Measurements from ENCODE around the gene TTC3.

The TTC3 gene

DNA sequence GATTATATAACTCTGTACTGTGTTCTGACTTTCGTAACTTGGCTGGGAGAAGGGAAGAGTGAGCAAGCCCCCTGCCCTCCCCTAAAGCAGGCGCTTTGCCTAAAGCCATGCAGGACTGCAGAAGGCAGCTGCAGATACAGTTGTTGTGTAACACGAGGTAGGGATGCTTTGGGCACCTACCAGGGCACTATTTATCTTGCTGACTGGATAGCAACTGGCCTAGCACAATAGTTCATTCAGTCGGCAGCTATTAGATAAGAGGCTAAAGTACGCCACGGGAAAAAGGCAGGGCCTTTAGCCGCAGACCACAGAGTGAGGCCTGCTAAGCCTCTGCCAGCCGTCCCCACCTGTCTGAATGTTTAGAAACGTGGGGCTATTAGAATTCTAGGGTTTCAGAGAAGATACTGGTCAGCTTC, 80.9 kb downstream of the TTC3 start:
- no peak for DNase-seq (ENCODE audit: low spot score)

GRCh38 chr21:37155186-37155585, 82.1 kb downstream of the TTC3 start:
- no peak for DNase-seq (ENCODE audit: low spot score)

DNA sequence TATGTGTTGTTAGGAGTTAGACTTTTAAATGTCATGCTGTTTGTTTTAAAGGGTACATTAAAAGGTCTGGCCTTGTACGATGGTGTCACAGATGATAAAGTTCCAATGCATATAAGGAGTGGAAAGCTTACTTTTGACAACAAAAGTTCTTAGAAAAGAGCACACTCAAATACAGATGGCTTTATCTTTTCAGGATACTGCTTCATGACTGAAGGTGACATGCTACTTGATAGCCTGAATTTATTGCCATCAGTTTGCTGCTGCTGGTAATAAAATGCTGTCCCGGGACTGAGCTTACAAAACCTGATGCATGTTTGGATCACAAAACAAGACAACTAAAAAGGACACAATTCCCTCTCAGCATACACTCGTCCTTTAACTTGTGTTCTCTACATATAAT, 84.9 kb downstream of the TTC3 start:
- no peak for DNase-seq (ENCODE audit: low spot score)

DNA sequence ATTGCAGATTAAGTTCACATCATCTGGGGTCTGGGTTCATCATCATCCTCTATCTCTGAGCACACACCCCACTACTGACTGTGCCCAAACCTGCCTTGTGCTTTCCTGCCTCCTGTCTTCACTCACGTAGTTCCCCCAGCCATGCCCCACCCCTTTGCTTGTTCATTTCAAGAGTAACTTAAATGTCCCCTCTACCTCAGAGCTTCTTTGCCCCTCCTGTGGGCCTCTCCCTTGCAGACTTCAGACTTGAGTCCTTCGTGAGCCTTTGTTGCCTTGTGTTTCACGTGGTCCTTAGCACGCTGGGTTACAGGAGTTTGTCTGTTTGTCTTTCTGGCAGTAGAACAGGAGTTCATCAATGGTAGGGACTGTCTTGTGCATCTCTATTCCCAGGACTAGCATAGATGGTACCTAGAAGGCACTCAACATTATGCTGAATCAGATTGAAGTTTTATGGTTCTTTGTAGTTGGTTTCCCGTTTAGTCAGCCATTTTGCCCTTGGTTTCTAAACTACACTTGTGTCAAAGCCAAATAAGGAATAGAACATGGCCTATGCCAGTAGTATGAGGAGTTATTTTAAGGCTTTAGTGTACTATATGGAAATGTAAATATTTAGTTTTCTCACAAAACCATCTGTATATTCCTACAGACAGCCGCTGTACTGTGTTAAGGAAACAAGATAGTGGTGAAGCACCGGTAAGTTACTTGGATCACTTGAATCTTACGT, 86.2 kb downstream of the TTC3 start:
- DNase-seq (ENCODE audit: low spot score), result no peak

GRCh38 chr21:37159949-37160348, 86.9 kb downstream of the TTC3 start:
- no peak for DNase-seq (ENCODE audit: low spot score)

GRCh38 chr21:37164742-37165141, 91.7 kb downstream of the TTC3 start:
- DNase-seq (ENCODE audit: low spot score), result no peak

GRCh38 chr21:37165586-37165985, 92.5 kb downstream of the TTC3 start:
- DNase-seq (ENCODE audit: low spot score), result no peak

DNA sequence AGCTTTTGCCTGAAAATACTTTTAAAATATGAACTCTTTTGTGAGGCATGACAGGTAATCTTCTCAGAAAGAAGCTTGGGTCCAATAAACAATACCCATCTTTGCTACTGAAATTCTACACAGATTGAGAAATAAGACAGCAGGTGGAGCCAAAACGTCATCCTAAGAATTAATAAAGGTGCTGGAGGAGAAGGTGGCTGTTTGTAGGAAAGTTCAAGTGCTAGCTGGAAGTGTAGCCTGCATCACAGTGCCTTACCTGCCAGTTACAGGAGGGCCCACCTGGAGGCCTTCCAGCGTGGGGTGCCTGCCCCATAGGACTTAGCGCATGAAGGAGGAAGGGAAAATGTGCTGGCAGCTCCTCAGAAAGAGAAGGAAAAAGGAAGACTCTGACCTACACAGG, 93.7 kb downstream of the TTC3 start:
- DNase-seq (ENCODE audit: low spot score), result peak; percentile 57

DNA sequence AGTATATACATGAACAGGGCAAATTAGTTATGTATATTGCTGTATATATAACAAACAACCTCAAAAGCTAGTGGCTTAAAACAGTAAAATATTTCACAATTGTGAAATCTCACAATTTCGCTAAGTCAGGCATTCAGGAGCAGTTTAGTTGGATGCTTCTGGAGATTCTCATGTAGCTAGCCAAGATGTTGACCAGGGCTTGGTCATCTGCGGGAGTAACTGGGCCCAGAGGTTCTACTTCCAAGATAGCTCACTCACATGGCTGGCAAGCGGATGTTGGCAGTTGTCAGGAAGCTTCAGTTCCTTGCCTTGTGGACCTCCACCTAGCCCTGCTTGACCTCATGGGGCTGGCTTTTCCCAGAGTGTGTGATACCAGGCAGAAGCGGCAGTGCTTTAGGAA, 95.6 kb downstream of the TTC3 start:
- DNase-seq (ENCODE audit: low spot score), result no peak

GRCh38 chr21:37172646-37173045, 99.6 kb downstream of the TTC3 start:
- no peak for DNase-seq (ENCODE audit: low spot score)

DNA sequence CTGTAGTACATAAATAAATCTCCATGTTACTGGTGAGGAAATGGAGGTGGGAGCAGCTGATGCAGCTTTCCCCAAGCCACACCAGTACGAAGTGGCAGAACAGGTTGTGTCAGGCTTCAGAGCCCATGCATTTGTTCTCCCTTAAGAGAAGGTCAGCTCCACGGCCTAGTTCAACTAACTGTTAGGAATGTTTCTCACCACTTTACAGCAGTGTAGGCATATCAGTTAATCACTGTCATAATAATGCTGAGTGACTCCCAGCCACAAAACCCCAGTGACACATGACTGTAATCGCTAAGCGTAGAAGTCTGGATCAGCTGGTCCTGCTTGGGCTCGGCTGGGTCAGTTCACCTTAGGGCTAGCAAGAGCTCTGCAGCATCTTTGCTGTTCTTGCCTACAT, 103.7 kb downstream of the TTC3 start:
- DNase-seq (ENCODE audit: low spot score), result peak; percentile 83

GRCh38 chr21:37181059-37181458, 108.0 kb downstream of the TTC3 start:
- no peak for DNase-seq (ENCODE audit: low spot score)

DNA sequence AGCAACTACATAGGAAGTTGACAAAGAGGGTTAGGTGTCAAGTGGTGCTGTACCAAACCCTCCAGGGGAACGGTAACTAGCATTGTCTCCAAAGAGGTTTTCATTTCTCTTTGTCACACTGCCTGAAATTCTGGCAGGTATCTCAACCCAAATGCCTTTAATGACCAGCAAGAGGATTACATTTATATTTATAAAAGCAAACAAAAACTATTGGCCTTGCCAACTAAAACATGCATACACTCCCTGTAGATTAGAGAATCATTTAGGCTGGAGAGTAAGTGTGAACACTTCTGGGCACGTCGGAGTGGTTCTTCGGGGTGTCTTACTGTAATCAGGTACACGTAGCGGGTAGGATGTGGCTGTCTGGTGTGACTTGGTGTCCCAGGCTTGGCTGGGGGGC, 109.2 kb downstream of the TTC3 start:
- no peak for DNase-seq (ENCODE audit: low spot score)

- no peak for DNase-seq (ENCODE audit: low spot score)
Observed at GRCh38 chr21:37183749-37184148, 110.7 kb downstream of the TTC3 start.

DNA sequence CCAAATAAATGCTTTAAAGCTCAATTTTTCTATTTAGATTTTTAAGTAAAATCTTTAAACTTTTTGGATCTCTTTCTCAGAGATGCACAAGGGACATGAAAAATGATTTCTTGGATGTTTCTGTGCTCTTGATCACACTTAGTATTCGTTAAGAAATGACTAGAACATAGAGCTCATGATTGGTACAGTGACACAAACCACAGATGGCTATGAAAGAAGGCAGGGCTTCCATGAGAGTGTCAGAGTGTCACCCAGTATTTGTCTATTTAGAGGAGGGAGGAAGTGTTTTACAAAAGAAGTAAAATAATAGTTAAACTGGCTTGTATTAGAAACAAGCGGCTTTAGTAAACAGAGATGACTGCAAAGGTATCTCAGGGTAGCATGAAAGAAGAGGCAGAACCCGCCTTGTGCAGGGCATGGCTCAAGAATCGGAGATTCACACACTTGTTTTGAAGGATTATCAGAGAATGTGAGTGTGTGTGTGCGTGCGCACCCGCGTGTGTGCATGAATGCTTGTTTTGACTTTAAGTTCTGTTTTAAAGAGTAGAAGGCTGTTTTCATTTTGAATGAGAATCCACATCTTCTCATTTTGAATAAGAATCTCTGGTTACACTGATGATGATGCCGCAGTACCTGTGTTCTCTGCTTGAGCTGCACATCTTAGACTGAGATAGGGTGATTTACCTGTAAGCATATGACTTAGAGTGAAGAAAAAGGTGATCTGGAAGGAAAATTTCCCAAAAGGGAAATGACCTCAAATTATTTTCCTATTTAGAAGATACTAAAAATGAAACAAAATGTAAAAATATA, 111.9 kb downstream of the TTC3 start:
- DNase-seq (ENCODE audit: low spot score), result no peak

- no peak for DNase-seq (ENCODE audit: low spot score)
Observed at GRCh38 chr21:37186983-37187382, 113.9 kb downstream of the TTC3 start.

GRCh38 chr21:37188825-37189224, 115.8 kb downstream of the TTC3 start:
- DNase-seq (ENCODE audit: low spot score), result no peak

DNA sequence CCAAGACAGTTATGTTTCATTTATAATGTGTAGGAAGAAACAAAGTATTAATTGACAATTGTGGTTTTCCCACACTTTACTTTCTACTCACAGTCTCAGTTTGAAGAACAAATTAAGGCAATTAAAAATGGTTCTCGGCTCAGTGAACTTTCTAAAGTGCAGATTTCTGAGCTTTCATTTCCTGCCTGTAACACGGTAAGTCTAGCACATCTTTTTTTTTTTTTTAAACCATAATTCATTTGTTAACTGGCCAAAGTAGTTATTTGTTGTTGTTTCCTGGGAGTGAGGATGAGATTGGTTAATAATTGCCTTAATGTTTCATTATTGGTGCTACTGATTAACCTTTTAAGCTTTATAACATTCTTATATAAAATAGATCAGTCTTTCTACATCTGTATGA, 119.0 kb downstream of the TTC3 start:
- peak; percentile 15 for DNase-seq (ENCODE audit: low spot score)

DNA sequence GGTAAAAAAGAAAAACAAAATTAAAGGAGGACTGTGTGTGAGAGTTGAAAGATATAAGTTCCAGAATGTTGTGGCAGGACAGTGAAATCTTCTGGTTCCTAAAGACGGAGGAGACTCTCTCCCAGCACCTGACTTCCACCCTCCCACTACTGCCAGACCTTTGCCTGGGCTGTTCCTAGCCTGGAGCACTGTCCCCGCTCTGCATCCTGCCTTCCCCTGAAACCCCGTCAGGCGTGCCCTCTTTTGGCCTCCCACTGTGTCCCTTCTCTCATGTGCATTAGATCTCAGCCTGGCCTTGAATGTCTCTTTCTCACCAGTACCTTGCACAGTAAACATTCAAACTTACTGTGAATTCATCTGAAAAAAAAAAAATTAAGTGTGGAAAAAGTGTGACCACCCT, 120.0 kb downstream of the TTC3 start:
- DNase-seq (ENCODE audit: low spot score), result no peak

GRCh38 chr21:37193676-37194075, 120.6 kb downstream of the TTC3 start:
- no peak for DNase-seq (ENCODE audit: low spot score)

- no peak for DNase-seq (ENCODE audit: low spot score)
Observed at GRCh38 chr21:37195059-37195458, 122.0 kb downstream of the TTC3 start.

DNA sequence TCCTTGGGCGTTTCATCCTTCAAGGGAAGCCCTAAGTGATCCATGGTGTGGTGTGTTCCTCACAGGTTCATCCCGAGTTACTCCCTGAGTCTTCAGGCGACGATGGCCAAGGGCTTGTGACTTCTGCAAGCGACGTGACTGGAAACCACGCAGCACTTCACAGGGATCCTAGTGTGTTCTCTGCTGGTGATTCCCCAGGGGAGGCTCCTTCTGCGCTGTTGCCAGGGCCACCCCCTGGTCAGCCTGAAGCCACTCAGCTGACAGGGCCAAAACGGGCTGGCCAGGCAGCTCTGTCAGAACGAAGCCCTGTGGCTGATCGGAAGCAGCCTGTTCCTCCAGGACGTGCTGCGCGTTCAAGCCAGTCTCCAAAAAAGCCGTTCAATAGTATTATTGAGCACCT, 122.6 kb downstream of the TTC3 start:
- DNase-seq (ENCODE audit: low spot score), result no peak

GRCh38 chr21:37196847-37197246, 123.8 kb downstream of the TTC3 start:
- no peak for DNase-seq (ENCODE audit: low spot score)

GRCh38 chr21:37197746-37198145, 124.7 kb downstream of the TTC3 start:
- no peak for DNase-seq (ENCODE audit: low spot score)
